ENCODE measurements around the gene TMEM204.
A peak's percentile ranks its signal among the peaks of the same experiment; 100 is the strongest.

TMEM204 gene

DNA sequence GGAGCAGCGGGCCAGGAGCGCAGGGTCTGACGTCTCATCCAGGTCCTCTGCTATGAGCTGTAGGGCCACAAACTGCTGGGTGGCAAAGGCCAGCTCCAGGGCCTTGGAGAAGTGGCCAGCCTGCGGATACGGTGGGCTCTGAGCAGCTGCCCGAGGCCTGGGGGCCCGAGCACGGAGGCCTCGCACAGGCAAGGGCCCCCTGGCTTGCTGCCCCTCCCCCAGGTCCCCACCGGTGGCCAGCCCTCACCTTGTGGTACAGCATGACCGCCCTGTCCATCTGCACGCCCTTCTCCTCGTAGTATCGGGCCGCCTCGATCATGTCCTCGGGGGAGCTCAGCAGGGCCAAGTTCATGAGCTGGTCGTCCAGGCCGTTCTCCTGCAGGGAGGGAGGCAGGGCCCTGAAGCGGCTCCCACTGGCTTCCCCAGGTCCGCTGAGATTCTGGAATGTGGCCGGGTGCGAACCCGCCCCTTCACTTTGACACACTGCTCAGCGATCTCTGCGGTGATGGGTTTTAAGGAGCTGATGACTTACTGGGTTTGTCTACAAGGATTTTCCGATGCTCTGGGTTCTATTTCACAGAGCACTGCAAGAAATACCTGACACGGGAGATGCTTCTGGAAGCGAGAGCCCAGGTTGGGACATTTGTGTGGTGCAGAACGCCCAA lies 9.8 kb upstream of the TMEM204 start:
- no peak for DNase-seq

DNA sequence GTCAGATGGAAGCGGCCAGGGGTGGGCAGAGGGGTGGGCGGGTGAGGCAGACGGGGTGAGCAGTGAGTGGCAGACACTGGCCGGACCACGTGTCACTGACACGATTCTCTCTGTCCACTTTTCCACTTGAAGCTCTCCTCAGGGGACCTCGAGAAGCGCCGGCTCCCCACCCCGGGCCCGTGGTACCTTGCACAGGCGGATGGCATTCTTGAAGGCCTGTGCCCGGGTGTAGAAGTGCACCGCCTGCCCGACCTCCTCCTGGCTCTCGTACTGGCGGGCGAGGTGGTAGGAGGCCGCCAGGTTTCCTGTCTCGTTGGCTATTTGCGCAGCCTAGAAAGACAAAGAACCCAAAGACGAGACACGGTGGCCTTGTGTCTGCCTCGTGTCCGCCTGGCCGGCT lies 9.1 kb upstream of the TMEM204 start:
- no peak for DNase-seq

DNA sequence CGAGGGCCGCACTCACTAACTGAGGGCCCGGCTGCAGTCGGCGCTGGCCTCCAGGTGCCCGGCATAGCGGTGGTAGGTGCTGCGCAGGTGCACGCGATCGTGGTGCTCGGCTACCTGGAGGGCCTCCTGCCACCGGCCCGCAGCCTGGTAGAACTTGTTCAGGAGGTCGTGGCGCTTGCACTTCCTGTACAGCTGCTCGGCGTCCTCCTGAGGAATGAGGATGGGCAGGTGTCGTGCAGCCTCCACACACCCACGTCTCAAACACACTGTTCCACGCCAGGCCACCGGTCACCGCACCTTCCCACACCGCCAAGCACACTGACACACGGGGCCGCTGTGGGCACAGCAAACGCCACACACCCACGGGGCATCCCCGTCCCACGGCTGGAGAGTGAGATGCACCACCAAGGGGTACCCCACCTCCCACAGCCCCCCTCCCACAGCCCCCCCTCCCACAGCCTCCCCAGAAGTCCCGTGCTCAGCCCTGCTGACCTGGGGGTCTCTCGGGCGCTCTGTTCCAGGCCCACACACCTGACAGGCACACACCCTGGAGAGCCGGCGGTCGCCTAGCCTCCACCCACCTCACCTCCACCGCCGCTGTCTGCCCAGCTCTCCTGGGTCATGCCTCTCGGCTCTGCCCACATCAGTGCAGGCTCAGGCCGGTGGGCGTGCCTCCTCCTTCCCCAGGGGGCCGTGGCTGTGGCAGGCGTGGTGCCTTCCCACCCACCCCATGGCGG lies 7.4 kb upstream of the TMEM204 start:
- DNase-seq = no peak

DNA sequence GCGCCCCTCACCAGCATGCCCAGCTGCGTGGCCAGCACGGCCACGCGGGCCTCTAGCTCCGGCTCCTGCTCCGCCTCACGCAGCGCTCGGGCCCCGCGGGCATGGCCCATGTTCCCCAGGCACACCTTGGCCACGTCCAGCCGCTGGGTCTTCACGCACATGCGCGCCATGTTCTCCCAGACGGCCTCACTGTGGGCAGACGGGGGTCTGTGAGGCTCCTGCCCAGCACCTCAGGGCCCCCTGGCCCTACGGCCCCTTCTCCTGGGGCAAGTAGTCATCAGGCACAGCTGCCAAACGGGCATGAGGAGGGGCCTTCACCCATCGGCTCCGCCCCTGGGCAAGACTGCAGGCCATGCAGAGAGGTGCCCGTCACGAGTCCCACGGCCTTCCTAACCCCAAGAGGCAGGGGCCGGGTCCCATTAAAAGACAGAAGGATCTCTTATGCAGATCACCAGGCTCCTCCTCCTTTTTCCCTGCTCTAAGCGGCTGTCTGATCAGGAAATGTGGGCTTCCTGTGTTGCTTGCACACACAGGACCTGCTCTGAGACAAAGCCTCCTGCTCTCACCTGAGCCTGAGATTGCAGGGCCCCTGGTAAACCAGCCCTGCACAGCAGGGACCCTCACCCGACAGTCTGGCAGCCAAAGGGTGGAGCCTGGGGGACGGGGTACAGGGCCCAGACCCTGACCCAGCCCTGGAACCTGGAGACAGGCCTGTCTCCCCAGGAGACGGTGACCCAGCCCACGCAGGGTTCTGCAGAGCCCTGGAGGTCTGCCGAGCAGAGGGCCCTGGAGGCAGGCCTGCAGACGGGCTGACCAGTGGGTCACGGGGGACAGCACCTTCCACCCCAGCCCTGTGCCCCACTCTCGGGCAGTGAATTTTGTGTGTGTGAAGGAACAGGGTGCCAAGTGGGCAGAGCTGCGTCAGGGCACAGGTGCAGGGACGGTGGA lies 6.6 kb upstream of the TMEM204 start:
- no peak for DNase-seq

DNA sequence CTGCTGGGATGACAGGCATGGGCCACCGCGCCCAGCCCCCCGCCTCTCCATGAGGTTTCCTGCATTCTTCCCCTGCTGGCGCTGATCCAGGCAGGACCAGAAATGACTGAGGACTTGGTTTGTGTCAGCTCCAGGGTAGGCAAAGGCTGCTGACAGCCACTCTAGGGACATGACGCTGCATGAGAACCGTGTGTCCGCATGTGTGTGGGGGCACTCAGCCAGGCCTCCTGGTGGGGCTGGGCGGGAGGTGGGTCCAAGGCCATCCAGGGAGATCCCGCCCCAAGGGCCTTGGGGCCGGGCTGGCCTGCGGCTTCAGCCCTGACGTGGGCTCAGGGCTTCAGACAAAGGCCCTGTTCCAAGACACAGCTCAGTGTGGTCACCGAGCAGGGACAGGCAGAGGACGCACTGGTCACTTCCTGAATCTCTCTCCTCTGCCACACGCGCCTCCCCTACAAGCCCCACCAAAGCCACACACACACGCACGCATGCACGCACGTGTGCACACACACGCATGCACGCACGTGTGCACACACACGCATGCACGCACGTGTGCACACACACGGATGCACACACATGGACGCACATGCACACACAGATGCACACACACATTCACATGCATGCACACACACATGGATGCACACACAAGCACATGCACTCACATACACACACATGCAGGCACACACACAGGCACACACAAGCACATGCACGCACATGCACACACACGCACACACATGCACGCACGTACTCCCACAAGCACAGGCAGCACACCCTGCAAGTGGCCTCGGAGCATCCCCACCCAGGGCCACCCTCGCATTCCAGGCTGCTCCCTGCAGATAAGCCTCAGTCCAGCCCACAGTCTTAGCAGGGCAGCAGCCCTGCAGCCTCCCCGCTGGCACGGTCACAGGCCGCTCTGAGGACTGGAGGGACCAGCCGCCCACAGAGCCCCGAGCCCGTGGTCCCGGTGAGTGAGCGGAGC lies 5.3 kb upstream of the TMEM204 start:
- DNase-seq = peak; percentile 75

DNA sequence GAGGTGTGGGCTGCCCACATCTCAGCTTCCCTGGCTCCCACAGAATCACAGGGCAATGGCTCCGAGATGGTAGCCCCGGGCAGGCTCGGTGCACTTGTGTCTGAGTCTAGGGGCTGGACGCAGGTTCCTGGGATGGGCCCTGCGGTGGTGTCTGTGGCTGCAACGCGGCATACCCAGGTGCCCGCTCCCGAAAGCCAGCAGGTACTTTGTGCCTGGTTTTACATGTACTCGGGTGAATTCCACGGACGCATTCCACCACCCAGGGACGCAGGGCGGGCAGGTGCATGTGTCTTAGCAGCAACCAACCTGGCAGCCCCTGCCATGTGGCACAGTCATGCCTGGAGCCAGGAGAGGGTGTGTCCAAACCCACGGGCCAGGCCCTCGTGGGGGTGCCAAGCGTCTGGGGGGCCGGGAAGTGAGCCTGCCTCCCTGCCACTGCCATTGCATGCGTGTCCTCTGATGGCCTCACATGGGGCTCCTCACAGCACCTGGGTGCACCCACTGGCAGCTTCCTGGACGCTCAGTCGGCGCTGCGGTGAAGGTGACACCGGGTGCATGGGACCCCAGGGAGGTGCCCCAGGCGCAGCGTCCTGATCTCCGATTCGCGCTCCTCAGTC lies 4.4 kb upstream of the TMEM204 start:
- DNase-seq = no peak

DNA sequence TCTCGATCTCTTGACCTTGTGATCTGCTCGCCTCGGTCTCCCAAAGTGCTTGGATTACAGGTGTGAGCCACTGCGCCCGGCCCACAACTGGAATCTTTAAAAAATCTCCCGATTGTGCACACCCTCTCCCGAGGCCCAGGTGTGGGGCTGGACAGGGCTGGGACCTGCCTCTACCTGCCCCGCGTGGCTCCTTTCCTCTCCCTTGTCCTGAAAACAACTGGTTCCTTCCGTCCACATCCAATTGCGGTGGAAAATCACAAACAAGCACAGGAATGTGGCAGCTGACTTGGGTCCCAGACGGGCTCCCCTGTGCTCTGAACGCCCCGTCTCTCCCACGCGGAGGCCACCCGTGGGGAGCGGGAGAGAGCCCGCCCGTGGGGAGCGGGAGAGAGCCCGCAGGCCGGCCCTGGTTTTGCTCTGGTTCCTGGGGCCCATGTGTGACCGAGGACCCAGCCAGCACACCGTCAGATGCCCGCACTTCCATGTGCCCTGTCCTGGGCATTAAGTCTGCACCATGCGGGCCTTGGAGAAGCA lies 3.0 kb upstream of the TMEM204 start:
- DNase-seq = no peak

DNA sequence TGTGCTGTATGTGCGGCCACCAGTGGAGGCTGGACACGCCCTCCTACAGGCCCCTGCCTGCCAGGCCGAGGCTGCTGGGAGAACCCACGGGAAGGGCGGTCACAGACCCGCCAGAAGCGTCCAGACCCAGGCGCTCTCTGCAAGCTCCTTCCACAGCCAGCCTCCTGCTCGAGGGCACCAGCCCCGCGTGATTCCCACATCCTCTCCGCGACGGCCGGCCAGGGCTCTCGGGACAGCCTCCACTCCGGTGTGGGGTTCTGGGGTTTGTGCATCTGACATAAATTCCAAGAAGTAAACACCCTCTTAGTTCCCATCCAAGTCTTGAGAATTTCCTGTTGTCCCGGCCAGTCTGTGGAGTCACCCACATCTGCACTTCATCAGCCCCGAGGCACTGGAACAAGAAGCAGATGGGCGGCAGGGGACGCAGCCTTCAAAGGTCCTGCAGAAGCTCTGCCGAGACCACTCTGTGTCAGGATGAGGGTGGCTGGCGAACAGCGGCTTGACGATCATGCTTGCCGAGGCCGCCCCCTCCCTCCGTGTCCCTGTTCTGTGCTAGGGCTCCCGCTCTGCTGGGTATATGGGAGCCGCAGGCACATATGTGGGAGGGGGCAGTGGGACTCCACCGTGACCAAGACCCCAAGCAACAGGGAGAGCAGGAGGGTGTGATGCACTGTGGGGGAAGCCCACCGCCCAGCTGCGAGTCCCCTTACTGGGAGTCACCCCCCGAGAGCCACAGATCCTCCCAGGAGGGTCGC lies 2.4 kb upstream of the TMEM204 start:
- no peak for DNase-seq

DNA sequence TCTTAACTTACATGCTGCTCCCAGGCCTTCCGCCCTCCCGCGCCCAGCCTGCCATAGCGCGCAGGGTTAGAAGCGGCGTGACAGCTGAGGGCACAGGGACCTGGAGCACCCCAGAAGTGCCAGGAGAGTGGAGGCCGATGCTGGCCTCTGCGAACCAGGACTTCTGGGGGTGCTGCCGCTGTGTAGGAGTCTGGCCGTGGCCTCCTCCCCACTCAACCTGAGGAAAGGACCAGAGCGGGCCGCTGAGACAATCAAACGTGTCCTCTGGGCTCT lies 1.9 kb upstream of the TMEM204 start:
- no peak for DNase-seq

DNA sequence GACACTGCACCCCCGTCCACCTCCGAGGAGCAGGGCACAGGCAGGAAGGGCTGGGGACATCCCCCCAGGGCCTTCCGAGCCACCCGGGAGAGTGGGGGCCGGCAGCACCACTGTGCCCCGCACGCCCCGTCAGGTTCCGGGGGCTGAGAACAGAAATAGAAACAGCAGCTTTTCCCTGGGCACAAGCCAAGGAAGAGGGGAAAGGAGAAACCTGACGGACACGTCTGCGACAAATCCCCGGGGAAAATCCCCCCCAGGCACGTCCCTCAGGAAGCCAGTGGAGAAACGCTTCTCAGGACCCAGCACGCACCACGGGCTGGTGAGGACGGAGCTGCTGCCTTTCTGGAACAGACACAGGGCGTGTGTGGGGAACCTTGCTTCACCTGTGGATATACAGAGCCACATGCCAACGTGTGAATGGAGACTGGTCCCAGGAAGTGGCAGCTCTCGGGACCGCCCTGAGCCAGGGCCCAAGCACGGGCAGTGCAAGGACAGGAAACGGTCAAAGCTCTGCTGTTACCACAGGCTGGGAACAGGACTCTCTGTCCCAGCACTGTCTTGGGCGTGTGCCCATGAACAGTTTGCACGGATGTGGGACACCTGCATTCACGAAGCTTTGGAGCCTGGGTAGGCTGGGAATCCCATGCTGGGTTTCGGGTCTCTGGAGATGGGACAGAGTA lies 1.2 kb upstream of the TMEM204 start:
- DNase-seq = no peak

DNA sequence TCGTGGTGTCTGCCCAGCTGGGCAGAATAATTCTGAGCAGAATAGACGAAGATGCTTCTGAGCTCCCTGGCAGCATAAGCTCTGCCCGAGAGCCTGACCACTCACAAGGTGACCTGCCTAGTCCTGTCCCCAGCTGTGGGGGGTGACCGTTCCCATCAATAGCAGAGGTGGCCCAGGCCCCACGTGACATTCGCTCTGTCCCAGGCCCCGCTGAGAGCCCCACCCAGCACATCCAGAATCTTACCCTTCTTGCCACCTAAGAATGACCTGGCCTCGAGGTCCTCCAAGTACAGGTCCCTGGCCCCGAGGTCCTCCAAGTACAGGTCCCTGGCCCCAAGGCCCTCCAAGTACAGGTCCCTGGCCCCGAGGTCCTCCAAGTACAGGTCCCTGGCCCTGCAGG lies 695 bp upstream of the TMEM204 start:
- DNase-seq = no peak

DNA sequence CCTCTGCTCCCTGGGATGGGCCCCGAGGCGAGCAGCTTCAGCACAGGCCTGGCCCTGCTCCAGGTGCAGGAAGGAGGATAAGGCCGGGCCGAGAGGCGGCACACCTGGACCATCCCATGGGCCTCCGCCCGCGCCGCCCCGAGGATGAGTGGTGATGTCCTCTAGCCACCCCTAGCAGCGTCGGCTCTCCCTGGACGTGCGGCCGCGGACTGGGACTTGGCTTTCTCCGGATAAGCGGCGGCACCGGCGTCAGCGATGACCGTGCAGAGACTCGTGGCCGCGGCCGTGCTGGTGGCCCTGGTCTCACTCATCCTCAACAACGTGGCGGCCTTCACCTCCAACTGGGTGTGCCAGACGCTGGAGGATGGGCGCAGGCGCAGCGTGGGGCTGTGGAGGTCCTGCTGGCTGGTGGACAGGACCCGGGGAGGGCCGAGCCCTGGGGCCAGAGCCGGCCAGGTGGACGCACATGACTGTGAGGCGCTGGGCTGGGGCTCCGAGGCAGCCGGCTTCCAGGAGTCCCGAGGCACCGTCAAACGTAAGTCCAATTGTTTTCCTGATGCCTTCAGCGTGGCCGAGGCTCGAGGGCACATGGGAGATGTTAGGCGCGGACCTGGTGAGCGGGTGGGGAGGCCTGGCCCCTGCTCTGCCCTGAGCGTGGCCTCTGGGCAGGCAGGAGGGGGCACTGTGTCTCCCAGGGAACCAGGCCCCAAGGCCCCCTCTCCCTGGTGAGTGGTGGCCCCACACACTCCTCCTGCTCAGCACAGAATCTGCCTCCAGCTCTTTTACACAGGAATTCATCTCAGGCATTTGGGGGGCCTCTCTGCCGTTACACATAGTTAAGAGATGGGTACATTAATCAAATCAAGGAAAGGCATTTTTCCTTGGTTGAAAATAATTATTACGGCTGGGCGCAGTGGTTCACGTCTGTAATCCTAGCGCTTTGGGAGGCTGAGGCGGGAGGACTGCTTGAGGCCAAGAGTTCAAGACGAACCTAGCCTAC lies 855 bp downstream of the TMEM204 start:
- no peak for DNase-seq

DNA sequence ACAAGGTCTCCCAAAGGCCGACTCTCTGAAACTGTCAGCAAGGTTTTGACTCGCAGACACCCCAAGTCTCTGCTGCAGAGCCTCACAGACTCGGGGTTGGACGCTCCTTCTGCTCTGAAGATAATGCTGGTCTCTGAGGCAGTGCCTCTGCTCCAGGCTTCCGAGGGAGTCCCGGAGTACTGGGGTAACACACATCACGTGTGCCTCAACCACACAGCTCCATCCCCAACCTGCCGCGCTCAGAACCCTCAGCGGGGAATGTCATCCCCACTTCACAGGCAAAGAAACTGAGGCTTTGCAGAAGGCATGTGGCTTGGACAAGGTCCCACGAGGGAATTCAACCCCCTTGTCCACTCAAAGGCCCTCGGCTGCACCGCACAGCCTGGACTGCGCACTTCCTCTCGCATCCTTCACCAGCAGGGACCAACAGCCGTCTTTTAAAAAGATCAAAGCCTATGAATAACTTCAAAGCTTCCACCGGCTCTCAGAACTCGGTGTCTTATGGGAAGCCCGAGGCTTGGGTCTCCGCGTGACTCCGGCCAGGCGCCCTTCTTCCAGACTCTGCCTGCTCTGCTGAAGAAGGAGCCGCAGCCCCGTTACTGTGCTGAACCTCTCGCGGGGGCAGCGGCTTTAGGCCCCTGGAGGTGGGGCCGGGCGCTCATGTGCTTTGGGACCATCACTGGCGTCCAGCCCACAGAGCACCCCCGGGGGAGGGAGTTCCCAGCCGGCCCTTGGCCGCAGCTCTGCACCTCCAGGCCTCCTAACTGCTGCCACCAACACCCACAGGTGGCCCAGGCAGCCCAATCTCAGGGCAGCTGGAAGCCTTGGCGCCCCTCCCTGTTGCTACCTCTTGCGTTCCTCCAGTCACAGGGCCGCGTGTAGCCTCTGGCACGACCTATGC lies 2.2 kb downstream of the TMEM204 start:
- no peak for DNase-seq

DNA sequence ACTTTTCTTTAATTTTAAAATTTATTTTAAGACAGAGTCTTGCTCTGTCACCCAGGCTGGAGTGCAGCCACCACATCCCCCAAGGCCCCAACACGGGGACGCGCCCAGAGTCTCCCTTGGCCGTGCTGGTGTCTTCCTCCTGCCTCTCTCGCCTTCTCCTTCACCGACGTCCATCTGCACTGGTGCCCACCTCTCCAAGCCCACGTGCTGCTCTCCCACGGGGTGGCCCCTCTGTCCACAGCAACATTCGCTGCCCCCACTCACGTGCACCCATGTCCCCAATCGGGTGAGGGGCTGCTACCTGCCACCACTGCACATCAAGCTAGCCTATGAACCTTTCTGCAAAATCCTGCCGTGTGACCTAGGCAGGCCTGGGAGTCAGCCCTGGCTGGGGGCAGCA lies 3.1 kb downstream of the TMEM204 start:
- DNase-seq = no peak

DNA sequence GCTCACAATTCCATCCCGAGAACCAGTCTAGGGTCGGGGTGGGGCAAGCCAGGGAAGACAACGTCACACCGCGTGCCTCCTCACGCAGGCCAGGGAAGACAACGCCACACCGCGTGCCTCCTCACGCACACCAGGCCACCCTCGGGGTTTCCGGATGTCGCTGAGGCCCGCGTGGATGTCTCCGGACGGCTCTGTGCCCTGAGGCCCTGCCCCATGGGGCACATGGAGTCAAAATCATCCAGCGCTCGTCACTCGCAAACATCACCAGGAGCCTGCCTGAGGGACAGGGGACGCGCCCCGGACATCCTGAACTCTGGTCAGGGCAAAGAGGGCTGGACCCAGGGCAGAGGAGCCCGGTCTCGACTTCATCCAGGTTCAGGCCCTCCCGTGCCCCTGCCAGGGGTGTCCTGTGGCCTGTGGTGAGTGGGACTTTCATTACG lies 3.7 kb downstream of the TMEM204 start:
- DNase-seq = no peak

DNA sequence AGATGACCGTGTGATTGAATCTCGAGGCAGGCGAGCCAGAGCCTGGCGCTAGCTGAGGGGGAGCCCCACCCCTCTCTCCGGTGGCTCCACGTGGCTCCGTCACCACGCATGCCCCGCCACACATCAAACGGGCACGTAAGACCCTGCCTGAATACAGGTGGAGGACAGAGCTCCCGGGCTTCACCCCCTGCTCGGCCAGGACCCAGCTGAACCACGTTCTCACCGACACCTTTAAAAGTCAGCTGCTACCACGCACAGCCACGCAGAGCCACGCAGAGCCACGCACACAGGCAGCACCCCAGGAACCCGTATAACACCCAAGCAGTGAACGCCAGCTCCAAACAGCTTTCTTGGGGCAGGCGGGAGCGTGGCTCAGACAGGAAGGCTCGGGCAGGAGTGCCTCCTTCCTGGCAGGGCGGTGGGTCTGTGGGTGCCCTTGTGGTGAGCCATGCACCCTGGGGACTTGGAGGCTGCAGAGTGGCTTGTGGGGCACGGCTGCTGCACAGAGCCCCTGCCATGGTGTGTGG lies 4.4 kb downstream of the TMEM204 start:
- no peak for DNase-seq

DNA sequence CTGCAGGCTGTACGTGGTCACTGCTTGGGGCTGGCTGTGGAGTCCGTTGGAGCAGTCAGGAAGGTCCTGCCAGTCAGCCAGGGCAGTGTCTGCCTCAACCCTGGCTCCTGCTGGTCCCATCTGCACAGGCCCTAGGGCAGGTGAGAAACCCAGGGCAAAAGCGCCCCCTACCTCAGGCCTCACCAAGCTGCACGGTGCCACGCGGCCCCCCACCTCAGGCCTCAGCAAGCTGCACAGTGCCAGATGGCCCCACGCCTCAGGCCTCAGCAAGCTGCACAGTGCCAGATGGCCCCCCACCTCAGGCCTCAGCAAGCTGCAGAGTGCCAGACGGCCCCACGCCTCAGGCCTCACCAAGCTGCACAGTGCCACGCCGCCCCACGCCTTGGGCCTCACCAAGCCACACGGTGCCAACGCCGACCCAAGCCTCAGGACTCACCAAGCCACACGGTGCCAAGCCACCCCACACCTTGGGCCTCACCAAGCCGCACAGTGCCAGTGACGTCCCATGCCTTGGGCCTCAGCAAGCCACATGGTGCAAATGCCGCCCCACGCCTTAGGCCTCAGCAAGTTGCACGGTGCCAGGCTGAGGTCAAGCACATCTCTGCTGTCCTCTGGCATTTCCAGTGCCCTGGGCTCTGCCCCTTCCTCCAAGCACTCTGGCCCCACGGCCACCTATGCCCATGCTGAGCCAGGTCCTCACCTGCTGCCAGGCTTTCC lies 5.5 kb downstream of the TMEM204 start:
- DNase-seq = peak; percentile 41

Data from hematopoietic multipotent progenitor cell treated with erythropoietin and hydrocortisone succinate and interleukin-3 and kit ligand, for 6 days (in vitro differentiated cells).